OCI-LY3 (cell line): ENCODE data around the gene SNRNP25.

Experiments used
- H2AFZ ChIP-seq: fragments of 200-600, 300-600 bp; shearing (Covaris generic); 2 replicates; pipeline ENCODE4 v1.6.0; 2014; ENCODE audit warnings: antibody characterized with exemption, low read depth, low read length
- H3K27ac ChIP-seq: fragments of 200-600, 300-600 bp; sonication (generic); 2 replicates; pipeline ENCODE4 v1.5.1; 2014; ENCODE audit warnings: mild to moderate bottlenecking, low read length, moderate library complexity, mixed read lengths
- H3K27me3 ChIP-seq: fragments of 200-600, 300-600 bp; sonication (generic); 2 replicates; pipeline ENCODE4 v1.6.1; 2014; ENCODE audit warnings: low read depth, low read length, mixed read lengths
- H3K36me3 ChIP-seq: fragments of 200-600, 300-600 bp; sonication (generic); replicated peaks from 2 replicates; pipeline ENCODE3; 2014; ENCODE audit warnings: low read depth, low read length, mixed read lengths
- H3K4me1 ChIP-seq: fragments of 300-600, 200-600 bp; sonication (generic); 2 replicates; pipeline ENCODE4 v1.6.1; 2014; ENCODE audit warnings: low read length, mixed read lengths
- H3K4me2 ChIP-seq: fragments of 200-600, 300-600 bp; sonication (generic); 2 replicates; pipeline ENCODE4 v1.6.1; 2014; ENCODE audit warnings: low read length, mixed read lengths
- H3K4me3 ChIP-seq: fragments of 300-600, 200-600 bp; sonication (generic); 2 replicates; pipeline ENCODE4 v1.5.1; 2014; ENCODE audit warnings: antibody characterized with exemption, mild to moderate bottlenecking, low read length, moderate library complexity
- H3K79me2 ChIP-seq: fragments of 300-600, 200-600 bp; shearing (Covaris generic); 2 replicates; pipeline ENCODE4 v1.6.1; 2014; ENCODE audit warnings: mild to moderate bottlenecking, low read length, mixed read lengths
- H3K9ac ChIP-seq: fragments of 300-600, 200-600 bp; shearing (Covaris generic); 2 replicates; pipeline ENCODE4 v1.6.0; 2014; ENCODE audit warnings: mild to moderate bottlenecking, low read length, moderate library complexity
- H3K9me3 ChIP-seq: fragments of 200-600, 300-600 bp; shearing (Covaris generic); 2 replicates; pipeline ENCODE4 v1.6.1; 2014; ENCODE audit warnings: low read length, mixed read lengths; ENCODE audit not compliant: insufficient read depth
- H4K20me1 ChIP-seq: fragments of 200-600, 300-600 bp; sonication (generic); 2 replicates; pipeline ENCODE4 v1.6.1; 2016; ENCODE audit warnings: low read length, mixed read lengths; ENCODE audit not compliant: insufficient read depth
- EZH2phosphoT487 ChIP-seq: fragments of 200-600 bp; shearing (Covaris generic); IDR thresholded peaks from 2 replicates; pipeline ENCODE4 v1.6.1; 2018; ENCODE audit warnings: antibody characterized with exemption, mixed run types, low read depth
- TF ChIP-seq, protein P1 (sequence below): fragments of 200-600, 300-600 bp; sonication (generic); IDR thresholded peaks from 2 replicates; pipeline ENCODE4 v1.5.1; 2014; ENCODE audit warnings: antibody characterized with exemption, low read length, low read depth

The SNRNP25 gene

DNA sequence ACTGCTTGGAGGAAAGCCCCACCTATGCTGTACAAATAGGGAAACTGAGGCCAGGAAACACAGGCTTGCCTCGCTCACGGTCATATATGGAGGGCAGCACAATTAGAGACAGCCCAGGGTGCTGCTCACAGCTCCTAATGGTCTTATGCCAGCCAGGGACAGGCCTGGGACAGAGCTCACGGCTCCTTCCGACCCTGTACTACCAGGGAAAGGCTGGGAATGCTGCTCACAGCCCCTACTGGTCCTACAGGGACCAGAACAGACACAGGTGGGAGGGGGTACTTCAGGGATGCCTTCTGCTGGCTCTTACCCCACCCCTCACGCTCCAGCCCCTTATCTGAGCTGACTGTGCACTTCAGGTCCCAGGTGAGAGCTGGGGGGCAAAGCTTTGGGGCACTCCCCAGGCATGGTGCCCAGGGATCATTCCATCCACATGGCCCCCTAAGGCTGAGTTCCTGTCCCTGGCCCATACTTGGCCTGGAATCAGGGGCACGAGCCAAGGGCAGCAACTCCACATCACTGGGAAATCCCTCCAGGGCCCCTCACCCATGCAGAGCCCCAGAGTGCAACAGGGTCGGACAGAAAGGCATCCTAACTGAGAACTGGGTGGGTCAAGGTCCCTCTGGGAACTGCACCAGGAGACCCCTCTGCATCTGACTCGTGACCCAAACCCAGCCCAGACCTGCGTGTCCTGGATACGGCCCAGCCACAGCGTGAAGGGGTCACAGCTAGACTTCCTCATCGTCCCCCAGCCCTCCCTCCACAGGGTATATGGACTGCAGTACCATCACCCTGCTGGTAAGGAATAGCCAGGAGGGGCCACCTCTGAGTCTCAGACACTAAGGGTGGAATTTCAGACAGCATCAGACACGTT, 12.9 kb downstream of the SNRNP25 start:
- Histone ChIP-seq H2AFZ (no peak overlapping the region), H3K4me1 (no peaks in the 10 kb centered on the region), H3K4me2 (no peak overlapping the region), H3K79me2 (no peaks in the 10 kb centered on the region), H3K9ac (no peak overlapping the region), H3K36me3 (no peaks in the 10 kb centered on the region), H4K20me1 (no peaks in the 10 kb centered on the region), H3K27ac (no peak overlapping the region), H3K9me3 (no peaks in the 10 kb centered on the region), H3K27me3 (peaks cover 11% of the 10 kb centered on the region), H3K4me3 (no peak overlapping the region)
- TF ChIP-seq, protein P1, sequence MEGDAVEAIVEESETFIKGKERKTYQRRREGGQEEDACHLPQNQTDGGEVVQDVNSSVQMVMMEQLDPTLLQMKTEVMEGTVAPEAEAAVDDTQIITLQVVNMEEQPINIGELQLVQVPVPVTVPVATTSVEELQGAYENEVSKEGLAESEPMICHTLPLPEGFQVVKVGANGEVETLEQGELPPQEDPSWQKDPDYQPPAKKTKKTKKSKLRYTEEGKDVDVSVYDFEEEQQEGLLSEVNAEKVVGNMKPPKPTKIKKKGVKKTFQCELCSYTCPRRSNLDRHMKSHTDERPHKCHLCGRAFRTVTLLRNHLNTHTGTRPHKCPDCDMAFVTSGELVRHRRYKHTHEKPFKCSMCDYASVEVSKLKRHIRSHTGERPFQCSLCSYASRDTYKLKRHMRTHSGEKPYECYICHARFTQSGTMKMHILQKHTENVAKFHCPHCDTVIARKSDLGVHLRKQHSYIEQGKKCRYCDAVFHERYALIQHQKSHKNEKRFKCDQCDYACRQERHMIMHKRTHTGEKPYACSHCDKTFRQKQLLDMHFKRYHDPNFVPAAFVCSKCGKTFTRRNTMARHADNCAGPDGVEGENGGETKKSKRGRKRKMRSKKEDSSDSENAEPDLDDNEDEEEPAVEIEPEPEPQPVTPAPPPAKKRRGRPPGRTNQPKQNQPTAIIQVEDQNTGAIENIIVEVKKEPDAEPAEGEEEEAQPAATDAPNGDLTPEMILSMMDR: no peak
- TF ChIP-seq EZH2phosphoT487: no peak

DNA sequence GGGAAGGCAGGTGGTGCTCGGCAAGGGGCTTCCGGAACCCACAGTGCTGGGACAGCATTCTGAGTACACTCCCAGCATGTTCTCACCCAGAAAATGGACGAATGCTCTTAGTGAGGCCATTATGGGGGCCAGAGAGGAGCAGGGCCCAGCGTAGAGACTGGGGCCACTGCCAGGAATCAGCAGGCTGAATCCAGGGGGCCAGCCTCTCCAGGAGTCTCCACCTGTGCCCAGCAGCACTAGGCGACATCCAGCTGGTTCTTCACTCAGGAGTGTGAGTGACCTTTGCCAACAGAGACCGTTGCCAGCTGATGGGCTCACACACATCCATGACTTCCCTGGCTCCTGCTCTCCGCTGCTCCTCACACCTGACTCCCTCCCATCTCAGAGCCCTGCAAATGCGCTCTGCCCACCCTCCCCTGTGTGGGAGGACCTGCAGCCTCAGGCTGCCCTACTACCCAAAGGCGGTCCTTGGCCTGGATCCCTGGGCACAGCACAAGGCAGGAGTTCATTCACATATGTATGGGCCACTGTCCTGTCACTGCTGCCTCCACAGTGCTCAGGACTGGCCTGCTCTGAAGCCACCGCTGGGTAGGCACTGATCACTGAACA, 13.7 kb downstream of the SNRNP25 start:
- Histone ChIP-seq H3K9ac (no peak overlapping the region), H3K4me3 (no peak overlapping the region), H3K4me2 (no peak overlapping the region), H2AFZ (no peak overlapping the region), H3K36me3 (no peaks in the 10 kb centered on the region), H3K27ac (no peak overlapping the region), H4K20me1 (no peaks in the 10 kb centered on the region), H3K27me3 (peaks cover 16% of the 10 kb centered on the region), H3K4me1 (no peaks in the 10 kb centered on the region), H3K9me3 (no peaks in the 10 kb centered on the region), H3K79me2 (no peaks in the 10 kb centered on the region)
- TF ChIP-seq, protein P1: no peak
- no peak for TF ChIP-seq EZH2phosphoT487

DNA sequence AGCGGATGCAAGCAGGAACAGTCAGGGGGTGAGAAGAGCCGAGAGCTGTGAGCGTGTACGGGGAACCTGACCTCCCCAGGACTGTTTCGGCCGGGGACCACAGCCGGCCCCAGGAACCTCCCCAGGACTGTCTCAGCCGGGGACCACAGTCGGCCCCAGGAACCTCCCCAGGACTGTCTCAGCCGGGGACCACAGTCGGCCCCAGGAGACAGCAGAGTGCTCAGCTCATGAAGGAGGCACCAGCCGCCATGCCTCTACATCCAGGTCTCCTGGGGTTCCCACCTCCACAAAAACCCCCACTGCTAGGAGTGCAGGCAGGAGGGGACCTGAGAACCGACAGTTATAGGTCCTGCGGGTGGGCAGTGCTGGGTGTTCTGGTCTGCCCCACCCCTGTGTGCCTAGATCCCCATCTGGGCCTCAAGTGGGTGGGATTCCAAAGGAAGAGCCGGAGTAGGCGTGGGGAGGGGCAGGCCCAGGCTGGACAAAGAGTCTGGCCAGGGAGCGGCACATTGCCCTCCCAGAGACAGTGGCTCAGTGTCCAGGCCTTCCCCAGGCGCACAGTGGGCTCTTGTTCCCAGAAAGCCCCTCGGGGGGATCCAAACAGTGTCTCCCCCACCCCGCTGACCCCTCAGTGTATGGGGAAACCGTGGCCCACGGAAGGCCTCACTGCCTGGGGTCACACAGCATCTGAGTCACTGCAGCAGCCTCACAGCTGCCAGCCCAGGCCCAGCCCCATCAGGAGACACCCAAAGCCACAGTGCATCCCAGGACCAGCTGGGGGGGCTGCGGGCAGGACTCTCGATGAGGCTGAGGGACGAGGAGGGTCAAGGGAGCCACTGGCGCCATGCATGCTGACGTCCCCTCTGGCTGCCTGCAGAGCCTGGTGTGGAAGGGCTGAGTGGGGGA, 14.5 kb downstream of the SNRNP25 start:
- Histone ChIP-seq H3K4me2 (no peak overlapping the region), H3K79me2 (no peaks in the 10 kb centered on the region)

More for the DNA sequence above, 14.5 kb downstream of the SNRNP25 start:
- Histone ChIP-seq H3K4me3 (no peak overlapping the region), H3K9me3 (no peaks in the 10 kb centered on the region), H3K4me1 (peaks cover 6% of the 10 kb centered on the region; the same call in 1 of the 2 replicates), H4K20me1 (no peaks in the 10 kb centered on the region), H3K27ac (no peak overlapping the region), H3K36me3 (no peaks in the 10 kb centered on the region), H3K9ac (no peak overlapping the region), H3K27me3 (peaks cover 22% of the 10 kb centered on the region), H2AFZ (no peak overlapping the region)
- no peak for TF ChIP-seq EZH2phosphoT487
- TF ChIP-seq, protein P1: no peak
